ENCODE data around the gene PDE6A. TPM values are rescaled to one million over a fixed set of nuclear protein-coding genes. Genes with fewer than 3 reads are reported as not detected.

The PDE6A gene
- total and polyA plus RNA-seq, 9 of the 15 experiments (the other 6 are each of a cell fraction or from before 2014, with no cell fraction given), result 0.01 to 0.04 (median 0.01) TPM; not detected in 6

DNA sequence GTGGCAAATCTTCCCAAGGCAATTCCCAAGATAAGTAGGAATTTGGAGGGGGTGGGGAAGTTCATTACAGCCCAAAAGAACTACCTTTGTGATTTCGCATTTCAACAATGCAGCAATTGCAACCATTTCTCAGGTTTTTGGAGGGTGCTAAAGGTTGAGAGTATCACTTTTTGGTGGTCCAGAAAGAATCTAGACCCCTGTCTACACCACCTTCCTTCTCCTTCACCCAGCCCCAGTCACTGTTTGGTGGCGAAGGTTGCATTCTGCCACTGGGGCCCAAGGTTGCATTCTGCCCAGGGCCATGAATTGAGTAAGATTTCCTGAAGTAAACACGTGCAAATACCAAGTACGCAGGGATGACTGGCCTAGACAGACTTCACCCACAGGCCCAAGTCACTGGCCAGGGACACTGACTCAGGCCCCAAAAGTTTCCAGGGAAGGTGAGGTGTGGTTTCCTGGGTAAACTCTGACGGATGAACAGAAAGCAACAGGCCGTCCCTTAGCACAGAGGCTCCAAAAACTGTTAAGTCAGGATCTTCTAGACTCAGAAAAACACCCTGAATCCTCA lies 5.7 kb downstream of the PDE6A start:
- CTCF ChIA-PET (ENCODE audit: low intra/inter-chr PET ratio), result no interaction called here
- H3K27ac ChIP-seq (ENCODE audit: extremely low read depth, low read depth, low read length), result peak overlapping the region; percentile 88
- no peaks in the 10 kb centered on the region; the same call in 1 of the 3 replicates for H3K36me3 ChIP-seq (ENCODE audit: control insufficient read depth, insufficient read depth, low read length)
- H4K20me1 ChIP-seq (replicated peaks; ENCODE audit: control insufficient read depth, insufficient read depth, low read length), result no peaks in the 10 kb centered on the region
- H3K4me2 ChIP-seq (ENCODE audit: insufficient read depth, low read length), result peak overlapping the region; percentile 60
- no peaks in the 10 kb centered on the region for H3K27me3 ChIP-seq (ENCODE audit: control insufficient read depth in 2 of 2, insufficient read depth in 2 of 2, low read length in 2 of 2)
- ATAC-seq (peak; percentile 9), FAIRE-seq (no peak), DNase-seq (ENCODE audit: extremely low read depth in 1 of 4, low spot score in 3 of 4) (peak in 2 of 4 experiments; percentile 36 to 58)
- WGBS (ENCODE audit: insufficient coverage, low coverage, missing lambda C conversion rate), result 44% methylated on average over 6 of the region's 6 CpGs
- H3K9me3 ChIP-seq (replicated peaks; ENCODE audit: control insufficient read depth, insufficient read depth, low read depth, low read length), result no peaks in the 10 kb centered on the region
- H3K79me2 ChIP-seq (ENCODE audit: control insufficient read depth, insufficient read depth, low read length), result no peaks in the 10 kb centered on the region
- peaks cover 24 to 59% of the 10 kb centered on the region in 2 experiments for H3K4me1 ChIP-seq (replicated peaks in 1 of 2; ENCODE audit: control insufficient read depth in 2 of 2, insufficient read depth in 2 of 2, low read length in 2 of 2)
- H3K4me3 ChIP-seq, result no peak overlapping the region
- peak overlapping the region; percentile 97 for H2AFZ ChIP-seq (ENCODE audit: low read depth, low read length)
- intact Hi-C loops (cut with micrococcal nuclease) (no loop called here), in situ Hi-C loops (cut with MboI) (no loop called here)
- H3K9me1 ChIP-seq (ENCODE audit: control insufficient read depth, insufficient read depth, low read length), result no peaks in the 10 kb centered on the region
- peak overlapping the region; percentile 65 to 68; a peak in 3 of 4 replicates for H3K9ac ChIP-seq (ENCODE audit: insufficient read depth in 1 of 2, low read depth in 2 of 2, low read length in 2 of 2)
- BruUV-seq (replicated peaks), result no TSS peak
- POLR2A ChIA-PET, result interaction anchor here (0.9 to 3.0 kb wide), 2 partner anchors 8 to 13 kb away, joined by 3 to 12 read pairs; no protein-coding TSS in a partner anchor
- TF ChIP-seq HNRNPUL1 (IDR thresholded peaks at IDR 0.05; ENCODE audit: low read length) (no peak), CBX1 (IDR thresholded peaks at IDR 0.05; ENCODE audit: low read depth) (no peak), PTRF (tag; IDR thresholded peaks at IDR 0.05) (peak; percentile 34; the same call in 1 of the 2 replicates), GATAD2A (IDR thresholded peaks at IDR 0.05) (no peak), BHLHE40 (IDR thresholded peaks at IDR 0.05; ENCODE audit: low read length) (peak; percentile 65), ZNF347 (CRISPR knock-in tag; IDR thresholded peaks at IDR 0.05; ENCODE audit: low read depth) (no peak), RBM14 (IDR thresholded peaks at IDR 0.05; ENCODE audit: borderline replicate concordance, insufficient read depth, low read depth, low read length) (no peak), ILK (tag; IDR thresholded peaks at IDR 0.05; ENCODE audit: borderline replicate concordance, low read depth) (no peak), ZNF57 (CRISPR knock-in tag; IDR thresholded peaks at IDR 0.05) (no peak), POLR2A (conservative IDR thresholded peaks at IDR 0.05) (no peak), TAF15 (IDR thresholded peaks at IDR 0.05; ENCODE audit: low read depth, low read length) (no peak), FOXA1 (IDR thresholded peaks at IDR 0.05; ENCODE audit: borderline replicate concordance) (no peak)
- TF ChIP-seq, protein P1, sequence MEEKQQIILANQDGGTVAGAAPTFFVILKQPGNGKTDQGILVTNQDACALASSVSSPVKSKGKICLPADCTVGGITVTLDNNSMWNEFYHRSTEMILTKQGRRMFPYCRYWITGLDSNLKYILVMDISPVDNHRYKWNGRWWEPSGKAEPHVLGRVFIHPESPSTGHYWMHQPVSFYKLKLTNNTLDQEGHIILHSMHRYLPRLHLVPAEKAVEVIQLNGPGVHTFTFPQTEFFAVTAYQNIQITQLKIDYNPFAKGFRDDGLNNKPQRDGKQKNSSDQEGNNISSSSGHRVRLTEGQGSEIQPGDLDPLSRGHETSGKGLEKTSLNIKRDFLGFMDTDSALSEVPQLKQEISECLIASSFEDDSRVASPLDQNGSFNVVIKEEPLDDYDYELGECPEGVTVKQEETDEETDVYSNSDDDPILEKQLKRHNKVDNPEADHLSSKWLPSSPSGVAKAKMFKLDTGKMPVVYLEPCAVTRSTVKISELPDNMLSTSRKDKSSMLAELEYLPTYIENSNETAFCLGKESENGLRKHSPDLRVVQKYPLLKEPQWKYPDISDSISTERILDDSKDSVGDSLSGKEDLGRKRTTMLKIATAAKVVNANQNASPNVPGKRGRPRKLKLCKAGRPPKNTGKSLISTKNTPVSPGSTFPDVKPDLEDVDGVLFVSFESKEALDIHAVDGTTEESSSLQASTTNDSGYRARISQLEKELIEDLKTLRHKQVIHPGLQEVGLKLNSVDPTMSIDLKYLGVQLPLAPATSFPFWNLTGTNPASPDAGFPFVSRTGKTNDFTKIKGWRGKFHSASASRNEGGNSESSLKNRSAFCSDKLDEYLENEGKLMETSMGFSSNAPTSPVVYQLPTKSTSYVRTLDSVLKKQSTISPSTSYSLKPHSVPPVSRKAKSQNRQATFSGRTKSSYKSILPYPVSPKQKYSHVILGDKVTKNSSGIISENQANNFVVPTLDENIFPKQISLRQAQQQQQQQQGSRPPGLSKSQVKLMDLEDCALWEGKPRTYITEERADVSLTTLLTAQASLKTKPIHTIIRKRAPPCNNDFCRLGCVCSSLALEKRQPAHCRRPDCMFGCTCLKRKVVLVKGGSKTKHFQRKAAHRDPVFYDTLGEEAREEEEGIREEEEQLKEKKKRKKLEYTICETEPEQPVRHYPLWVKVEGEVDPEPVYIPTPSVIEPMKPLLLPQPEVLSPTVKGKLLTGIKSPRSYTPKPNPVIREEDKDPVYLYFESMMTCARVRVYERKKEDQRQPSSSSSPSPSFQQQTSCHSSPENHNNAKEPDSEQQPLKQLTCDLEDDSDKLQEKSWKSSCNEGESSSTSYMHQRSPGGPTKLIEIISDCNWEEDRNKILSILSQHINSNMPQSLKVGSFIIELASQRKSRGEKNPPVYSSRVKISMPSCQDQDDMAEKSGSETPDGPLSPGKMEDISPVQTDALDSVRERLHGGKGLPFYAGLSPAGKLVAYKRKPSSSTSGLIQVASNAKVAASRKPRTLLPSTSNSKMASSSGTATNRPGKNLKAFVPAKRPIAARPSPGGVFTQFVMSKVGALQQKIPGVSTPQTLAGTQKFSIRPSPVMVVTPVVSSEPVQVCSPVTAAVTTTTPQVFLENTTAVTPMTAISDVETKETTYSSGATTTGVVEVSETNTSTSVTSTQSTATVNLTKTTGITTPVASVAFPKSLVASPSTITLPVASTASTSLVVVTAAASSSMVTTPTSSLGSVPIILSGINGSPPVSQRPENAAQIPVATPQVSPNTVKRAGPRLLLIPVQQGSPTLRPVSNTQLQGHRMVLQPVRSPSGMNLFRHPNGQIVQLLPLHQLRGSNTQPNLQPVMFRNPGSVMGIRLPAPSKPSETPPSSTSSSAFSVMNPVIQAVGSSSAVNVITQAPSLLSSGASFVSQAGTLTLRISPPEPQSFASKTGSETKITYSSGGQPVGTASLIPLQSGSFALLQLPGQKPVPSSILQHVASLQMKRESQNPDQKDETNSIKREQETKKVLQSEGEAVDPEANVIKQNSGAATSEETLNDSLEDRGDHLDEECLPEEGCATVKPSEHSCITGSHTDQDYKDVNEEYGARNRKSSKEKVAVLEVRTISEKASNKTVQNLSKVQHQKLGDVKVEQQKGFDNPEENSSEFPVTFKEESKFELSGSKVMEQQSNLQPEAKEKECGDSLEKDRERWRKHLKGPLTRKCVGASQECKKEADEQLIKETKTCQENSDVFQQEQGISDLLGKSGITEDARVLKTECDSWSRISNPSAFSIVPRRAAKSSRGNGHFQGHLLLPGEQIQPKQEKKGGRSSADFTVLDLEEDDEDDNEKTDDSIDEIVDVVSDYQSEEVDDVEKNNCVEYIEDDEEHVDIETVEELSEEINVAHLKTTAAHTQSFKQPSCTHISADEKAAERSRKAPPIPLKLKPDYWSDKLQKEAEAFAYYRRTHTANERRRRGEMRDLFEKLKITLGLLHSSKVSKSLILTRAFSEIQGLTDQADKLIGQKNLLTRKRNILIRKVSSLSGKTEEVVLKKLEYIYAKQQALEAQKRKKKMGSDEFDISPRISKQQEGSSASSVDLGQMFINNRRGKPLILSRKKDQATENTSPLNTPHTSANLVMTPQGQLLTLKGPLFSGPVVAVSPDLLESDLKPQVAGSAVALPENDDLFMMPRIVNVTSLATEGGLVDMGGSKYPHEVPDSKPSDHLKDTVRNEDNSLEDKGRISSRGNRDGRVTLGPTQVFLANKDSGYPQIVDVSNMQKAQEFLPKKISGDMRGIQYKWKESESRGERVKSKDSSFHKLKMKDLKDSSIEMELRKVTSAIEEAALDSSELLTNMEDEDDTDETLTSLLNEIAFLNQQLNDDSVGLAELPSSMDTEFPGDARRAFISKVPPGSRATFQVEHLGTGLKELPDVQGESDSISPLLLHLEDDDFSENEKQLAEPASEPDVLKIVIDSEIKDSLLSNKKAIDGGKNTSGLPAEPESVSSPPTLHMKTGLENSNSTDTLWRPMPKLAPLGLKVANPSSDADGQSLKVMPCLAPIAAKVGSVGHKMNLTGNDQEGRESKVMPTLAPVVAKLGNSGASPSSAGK (IDR thresholded peaks at IDR 0.05), result peak; percentile 82
